ENCODE results near the gene EPS8L2.

The EPS8L2 gene

DNA sequence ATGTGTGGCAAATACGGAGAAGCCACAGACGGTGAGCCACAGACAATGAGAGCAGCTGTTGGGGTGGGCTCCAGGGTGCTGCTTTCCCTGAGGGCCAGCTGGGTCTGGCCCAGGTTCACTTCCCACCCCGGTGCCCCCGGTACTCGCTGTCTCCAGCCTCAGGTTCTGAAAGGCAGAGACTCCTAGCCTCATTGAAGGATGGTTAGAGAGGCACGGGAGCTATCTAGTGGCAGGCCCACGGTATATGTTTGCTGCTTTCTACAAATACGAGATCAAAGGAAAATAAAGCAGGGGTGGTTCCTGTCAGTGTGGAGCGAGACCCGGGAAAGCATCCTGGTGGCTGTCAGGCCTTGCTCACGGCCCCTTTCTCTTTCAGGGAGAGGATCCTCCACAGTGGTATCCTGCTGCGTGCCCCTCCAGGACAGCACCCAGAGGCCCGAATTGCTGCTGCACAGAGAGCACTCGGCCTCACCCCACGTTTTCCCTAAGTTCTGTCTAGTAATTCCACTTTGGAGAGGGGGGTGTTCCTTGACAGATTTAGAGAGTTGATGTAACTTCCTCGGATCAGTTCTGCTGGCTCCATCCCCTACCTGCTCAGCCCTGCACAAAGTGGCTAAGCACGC is 7.4 kb upstream of the EPS8L2 start:
- H3K9me3 ChIP-seq (ENCODE audit: severe bottlenecking), result no peaks in the 10 kb centered on the region
- no peak for DNase-seq
- no peak overlapping the region for H3K27ac ChIP-seq
- no peaks in the 10 kb centered on the region for H3K27me3 ChIP-seq (ENCODE audit: insufficient read depth, low read depth, severe bottlenecking)
- H3K36me3 ChIP-seq, result peaks cover 3% of the 10 kb centered on the region; the same call in 1 of the 2 replicates
- TF ChIP-seq, protein P1, sequence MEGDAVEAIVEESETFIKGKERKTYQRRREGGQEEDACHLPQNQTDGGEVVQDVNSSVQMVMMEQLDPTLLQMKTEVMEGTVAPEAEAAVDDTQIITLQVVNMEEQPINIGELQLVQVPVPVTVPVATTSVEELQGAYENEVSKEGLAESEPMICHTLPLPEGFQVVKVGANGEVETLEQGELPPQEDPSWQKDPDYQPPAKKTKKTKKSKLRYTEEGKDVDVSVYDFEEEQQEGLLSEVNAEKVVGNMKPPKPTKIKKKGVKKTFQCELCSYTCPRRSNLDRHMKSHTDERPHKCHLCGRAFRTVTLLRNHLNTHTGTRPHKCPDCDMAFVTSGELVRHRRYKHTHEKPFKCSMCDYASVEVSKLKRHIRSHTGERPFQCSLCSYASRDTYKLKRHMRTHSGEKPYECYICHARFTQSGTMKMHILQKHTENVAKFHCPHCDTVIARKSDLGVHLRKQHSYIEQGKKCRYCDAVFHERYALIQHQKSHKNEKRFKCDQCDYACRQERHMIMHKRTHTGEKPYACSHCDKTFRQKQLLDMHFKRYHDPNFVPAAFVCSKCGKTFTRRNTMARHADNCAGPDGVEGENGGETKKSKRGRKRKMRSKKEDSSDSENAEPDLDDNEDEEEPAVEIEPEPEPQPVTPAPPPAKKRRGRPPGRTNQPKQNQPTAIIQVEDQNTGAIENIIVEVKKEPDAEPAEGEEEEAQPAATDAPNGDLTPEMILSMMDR (IDR thresholded peaks at IDR 0.05; ENCODE audit: low read depth, low read length), result no peak
- H3K4me3 ChIP-seq (ENCODE audit: low read depth, low read length), result no peak overlapping the region

DNA sequence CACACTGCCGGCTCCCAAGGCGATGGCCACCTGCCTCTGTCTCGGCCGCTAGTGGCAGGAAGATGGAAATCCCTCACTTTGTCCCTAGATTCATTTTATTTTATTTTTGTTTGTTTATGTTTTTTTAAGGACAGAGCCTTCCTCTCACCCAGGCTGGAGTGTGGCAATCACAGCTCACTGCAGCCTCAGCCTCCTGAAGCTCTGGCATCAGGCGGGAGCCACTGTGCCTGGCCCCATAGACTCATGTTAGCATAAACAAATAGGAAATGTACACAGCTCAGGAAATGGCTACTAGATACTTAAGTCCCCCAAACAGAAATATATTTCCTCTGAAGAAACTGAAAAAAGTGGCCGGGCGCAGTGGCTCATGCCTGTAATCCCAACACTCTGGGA is 6.9 kb upstream of the EPS8L2 start:
- H3K27ac ChIP-seq, result no peak overlapping the region
- no peak overlapping the region for H3K4me3 ChIP-seq (ENCODE audit: low read depth, low read length)
- TF ChIP-seq, protein P1 (IDR thresholded peaks at IDR 0.05; ENCODE audit: low read depth, low read length), result no peak
- H3K36me3 ChIP-seq, result peaks cover 3% of the 10 kb centered on the region; the same call in 1 of the 2 replicates
- DNase-seq, result no peak
- H3K27me3 ChIP-seq (ENCODE audit: insufficient read depth, low read depth, severe bottlenecking), result no peaks in the 10 kb centered on the region
- no peaks in the 10 kb centered on the region for H3K9me3 ChIP-seq (ENCODE audit: severe bottlenecking)

DNA sequence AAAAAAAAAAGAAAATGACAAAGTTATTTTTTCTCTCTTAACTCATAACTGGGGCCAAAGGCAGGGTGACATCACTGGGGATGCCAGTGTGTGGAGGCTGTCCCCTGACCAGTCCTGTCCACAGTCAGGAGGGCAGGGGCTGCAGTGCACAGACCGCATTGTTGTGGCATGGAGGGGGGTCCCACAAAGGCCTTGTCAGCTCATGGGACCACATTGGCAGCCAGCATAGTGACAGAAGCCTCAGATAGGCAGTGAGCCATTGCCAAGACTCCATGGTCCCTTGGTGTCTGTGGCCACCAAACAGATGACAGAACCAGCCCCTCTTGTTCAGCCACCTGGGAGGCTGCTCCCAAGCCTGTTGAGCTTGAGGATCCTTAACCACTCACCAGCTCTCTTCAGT is 6.3 kb upstream of the EPS8L2 start:
- TF ChIP-seq, protein P1 (IDR thresholded peaks at IDR 0.05; ENCODE audit: low read depth, low read length), result no peak
- DNase-seq, result no peak
- no peak overlapping the region for H3K4me3 ChIP-seq (ENCODE audit: low read depth, low read length)
- H3K9me3 ChIP-seq (ENCODE audit: severe bottlenecking), result no peaks in the 10 kb centered on the region
- H3K27ac ChIP-seq, result no peak overlapping the region
- no peaks in the 10 kb centered on the region for H3K27me3 ChIP-seq (ENCODE audit: insufficient read depth, low read depth, severe bottlenecking)
- H3K36me3 ChIP-seq, result peaks cover 3% of the 10 kb centered on the region; the same call in 1 of the 2 replicates

DNA sequence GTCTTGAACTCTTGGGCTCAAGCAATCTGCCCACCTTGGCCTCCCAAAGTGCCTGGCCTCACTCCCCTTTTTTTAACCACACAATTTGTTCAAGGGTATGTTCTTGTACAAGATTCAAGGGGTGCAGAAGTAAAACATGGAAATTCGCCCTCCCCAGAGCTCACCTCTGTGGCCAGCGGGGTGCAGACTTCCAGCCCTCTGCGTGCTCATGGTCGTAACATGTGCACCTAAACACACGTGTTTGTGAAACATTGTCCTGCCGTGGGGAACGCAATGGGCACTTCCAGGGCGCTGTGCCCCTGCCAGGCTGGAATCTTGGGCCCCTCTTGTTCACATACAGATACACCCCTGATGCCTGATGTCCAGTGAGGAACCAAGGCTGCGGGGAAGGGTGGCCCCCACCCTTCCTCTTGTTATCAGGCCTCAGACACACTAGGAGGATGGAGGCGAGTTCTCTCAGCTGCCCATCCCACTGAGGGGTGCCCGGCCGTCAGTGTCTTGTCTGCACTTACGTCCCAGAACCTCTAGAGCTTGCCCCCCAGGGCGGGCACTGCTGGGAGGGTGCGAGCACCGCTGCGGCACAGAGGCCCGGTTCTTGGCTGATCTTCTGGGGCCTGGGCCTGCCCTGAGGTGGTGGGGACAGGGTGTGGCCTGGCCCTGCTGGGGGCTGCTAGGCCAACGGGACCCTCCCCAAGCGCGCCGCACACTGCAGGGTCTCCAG is 4.1 kb upstream of the EPS8L2 start:
- H3K27ac ChIP-seq, result no peak overlapping the region
- DNase-seq, result no peak

DNA sequence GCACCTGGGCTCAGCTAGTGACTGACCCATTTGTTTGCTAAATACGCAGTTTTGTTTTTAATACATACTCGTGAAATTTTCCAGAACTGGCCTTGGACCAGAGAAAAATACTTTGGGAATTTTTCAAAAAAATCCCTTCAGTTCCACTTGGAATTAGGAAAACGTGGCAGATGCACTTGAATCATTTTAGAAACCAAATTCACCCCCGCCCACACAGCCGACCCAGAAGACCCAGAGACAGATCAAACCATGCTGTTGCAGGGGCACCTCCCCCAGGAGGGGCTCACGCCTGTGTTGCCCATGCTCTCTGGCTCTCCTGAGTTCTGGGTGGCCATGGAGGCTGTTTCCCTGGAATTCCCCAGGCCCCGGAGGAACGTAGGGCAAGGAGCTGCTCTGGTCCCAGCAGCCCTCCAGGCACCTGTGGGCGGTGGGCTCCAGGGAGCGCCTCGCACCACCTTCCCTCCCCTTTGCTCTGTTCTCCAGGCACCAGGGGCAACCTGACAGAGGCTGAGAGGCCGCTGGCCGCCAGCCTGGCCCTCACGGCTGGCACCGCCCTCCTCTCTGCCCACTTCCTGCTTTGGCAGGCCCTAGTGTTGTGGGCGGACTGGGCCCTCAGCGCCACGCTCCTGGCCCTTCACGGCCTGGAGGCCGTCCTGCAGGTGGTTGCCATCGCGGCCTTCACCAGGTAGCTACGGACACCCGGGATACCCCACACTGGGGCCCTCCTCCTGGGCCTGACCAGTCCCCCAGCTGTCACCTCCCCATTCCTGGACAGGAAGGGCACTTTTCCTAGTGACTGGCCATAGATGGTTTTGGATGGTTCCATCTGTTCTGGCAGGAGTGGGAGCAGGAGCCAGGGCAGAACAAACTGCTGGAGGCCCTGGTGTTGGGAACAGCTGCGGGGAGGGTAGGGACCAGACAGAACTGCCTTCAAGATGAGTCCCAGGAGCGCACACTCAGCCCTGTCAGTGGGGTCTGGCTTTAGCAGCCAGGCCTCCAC is 3.3 kb upstream of the EPS8L2 start:
- H3K36me3 ChIP-seq, result no peaks in the 10 kb centered on the region; the same call in 1 of the 2 replicates
- no peak overlapping the region for H3K27ac ChIP-seq
- TF ChIP-seq, protein P1 (IDR thresholded peaks at IDR 0.05; ENCODE audit: low read depth, low read length), result no peak
- no peaks in the 10 kb centered on the region for H3K27me3 ChIP-seq (ENCODE audit: insufficient read depth, low read depth, severe bottlenecking)
- H3K9me3 ChIP-seq (ENCODE audit: severe bottlenecking), result no peaks in the 10 kb centered on the region
- no peak for DNase-seq
- no peak overlapping the region for H3K4me3 ChIP-seq (ENCODE audit: low read depth, low read length)

More for the DNA sequence above, 4.1 kb upstream of the EPS8L2 start:
- Histone ChIP-seq H3K27me3 (ENCODE audit: insufficient read depth, low read depth, severe bottlenecking) (no peaks in the 10 kb centered on the region), H3K36me3 (no peaks in the 10 kb centered on the region; the same call in 1 of the 2 replicates), H3K4me3 (ENCODE audit: low read depth, low read length) (no peak overlapping the region), H3K9me3 (ENCODE audit: severe bottlenecking) (no peaks in the 10 kb centered on the region)
- TF ChIP-seq, protein P1 (IDR thresholded peaks at IDR 0.05; ENCODE audit: low read depth, low read length), result no peak

Measured in WERI-Rb-1 (cell line).